GM18508 (cell line): ENCODE data around the gene CDK8.

Experiments
- ATAC-seq: cut with Tn5 transposase; IDR thresholded peaks from one replicate; pipeline ENCODE4 v1.9.1; 2021; ENCODE audit warnings: moderate number of reproducible peaks; ENCODE audit not compliant: insufficient read depth, unreplicated experiment

CDK8 gene

GRCh38 chr13:26378116-26378515, 124.2 kb downstream of the CDK8 start:
- ATAC-seq = no peak

DNA sequence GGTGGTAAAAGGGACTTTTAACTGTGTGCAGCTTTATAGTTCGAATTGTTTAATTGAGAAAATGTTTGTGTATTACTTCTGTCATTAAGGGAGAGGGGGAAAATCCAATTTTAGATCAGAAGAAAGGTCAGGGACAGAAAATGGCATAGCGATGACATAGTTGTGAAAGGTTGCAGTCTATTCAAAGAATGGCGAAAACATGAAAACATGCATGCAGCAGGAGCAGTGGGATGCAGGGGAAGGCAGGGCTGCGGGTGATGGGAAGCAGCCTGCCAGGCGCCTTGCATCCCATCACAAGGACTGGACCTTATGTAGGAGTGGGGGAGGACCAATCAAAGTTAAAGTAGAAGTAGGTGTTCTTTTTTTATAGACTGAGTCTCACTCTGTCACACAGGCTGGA, 125.9 kb downstream of the CDK8 start:
- no peak for ATAC-seq

DNA sequence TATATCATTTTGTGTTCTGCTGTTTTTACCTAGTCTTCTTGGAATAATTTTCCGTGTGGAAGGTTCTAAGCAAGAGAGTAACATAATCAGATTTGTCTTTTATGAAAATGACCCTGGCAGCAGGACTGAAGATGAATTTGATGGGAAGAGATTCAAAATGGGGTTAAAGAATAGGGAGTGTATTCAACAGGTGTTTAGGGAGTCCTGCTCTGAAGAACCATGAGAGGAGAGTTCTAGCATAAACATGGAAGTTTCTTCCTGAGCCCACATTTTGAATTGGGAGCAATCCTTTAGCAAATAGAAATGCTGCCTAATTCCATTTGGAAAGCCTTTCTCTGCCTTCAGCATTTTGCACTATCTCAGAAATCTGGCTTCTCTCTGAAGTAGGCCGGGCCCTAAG, 127.0 kb downstream of the CDK8 start:
- no peak for ATAC-seq

DNA sequence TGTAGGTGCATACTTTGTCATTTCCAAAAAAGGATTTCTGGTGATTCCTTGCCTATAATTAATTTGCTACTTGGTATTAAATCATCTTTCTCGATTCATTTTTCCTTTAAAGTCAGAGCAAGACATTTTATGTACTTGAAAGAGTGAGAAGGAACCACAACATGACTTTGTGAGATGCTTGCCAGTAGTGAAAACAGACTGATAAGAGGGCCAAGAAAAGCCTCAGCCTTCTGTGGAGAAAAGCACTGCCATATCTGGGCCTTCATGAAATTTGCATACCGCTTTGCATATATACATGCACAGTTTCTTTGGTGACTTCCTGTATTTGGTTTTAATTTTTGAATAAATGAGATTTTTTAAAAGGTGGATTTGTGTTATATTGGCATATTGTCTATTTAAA, 128.4 kb downstream of the CDK8 start:
- ATAC-seq = no peak

DNA sequence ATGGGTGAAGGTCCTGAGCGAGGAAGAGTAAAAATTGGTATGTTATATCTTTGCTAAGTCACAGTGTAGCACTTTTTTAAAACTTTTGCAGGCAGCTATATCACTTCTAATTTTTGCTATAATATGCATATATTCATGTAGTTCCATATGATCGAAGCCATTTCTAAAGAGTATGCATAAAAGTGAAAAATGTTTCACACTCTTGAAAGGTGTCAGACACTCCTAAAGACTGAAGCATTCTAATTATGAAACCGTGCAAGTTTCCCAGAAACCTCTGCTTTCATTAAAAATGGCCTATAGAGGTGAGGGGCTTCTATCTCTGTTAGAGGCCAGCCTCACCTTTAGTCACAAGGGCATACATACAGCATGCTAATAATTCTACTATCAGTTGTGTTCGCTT, 128.9 kb downstream of the CDK8 start:
- no peak for ATAC-seq

DNA sequence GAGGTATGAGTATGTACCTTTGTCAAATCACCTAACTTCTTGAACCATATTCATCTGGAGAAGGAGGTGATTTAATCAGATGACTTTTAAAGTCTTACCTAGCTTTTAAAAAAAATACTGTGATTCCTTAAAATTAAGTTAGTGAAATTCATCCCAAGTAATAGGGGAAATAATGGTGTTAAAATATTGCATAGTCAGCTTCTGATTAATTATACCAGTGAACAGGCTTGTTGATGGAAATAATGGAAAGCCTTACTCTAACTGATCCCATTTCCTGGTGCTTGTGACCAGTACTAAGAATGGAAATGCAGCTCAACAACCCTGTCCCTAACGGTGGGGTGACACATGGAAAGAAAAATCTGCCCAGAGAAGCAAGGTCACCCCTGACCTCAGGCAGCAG, 130.7 kb downstream of the CDK8 start:
- no peak for ATAC-seq

GRCh38 chr13:26386026-26386425, 132.1 kb downstream of the CDK8 start:
- ATAC-seq = no peak

GRCh38 chr13:26390203-26390602, 136.3 kb downstream of the CDK8 start:
- no peak for ATAC-seq

- ATAC-seq = no peak
Measured at GRCh38 chr13:26400545-26400944, 146.6 kb downstream of the CDK8 start.

DNA sequence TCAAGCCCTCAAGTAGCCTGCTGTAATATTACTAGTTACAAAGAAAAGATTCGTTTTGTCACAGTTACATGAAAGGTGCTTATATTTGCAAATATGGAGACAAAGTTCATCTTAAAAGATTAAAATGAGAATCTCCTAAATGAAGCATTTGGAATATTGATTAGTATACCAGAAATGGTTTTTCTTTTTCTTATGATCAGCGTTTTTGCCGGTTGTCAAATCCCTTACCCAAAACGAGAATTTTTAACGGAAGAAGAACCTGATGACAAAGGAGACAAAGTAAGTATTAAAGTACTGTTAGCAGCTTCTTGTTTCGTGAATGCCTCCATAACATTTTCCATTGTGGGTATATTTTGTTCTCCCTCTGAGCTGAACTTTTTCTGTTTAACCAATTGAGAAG, 147.1 kb downstream of the CDK8 start:
- no peak for ATAC-seq

DNA sequence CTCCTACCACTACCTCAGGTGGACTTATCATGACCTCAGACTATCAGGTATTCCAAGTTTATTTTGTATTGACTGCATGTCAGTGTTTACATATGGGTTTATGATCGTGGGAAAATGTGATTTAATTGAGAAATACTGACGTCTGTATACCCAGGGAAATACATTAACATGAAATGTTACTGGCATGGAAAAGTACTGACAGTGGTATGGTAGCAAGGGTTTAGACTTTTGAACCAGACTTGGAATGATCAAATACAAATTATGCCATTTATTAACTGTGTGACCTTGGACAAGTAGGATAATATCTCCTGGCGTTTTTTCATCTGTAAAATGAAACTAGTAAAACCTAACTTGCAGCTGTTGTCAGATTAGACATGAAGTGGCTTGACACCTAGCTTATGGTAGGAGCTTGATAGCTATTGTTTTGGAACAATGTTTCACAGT, 147.7 kb downstream of the CDK8 start:
- no peak for ATAC-seq

DNA sequence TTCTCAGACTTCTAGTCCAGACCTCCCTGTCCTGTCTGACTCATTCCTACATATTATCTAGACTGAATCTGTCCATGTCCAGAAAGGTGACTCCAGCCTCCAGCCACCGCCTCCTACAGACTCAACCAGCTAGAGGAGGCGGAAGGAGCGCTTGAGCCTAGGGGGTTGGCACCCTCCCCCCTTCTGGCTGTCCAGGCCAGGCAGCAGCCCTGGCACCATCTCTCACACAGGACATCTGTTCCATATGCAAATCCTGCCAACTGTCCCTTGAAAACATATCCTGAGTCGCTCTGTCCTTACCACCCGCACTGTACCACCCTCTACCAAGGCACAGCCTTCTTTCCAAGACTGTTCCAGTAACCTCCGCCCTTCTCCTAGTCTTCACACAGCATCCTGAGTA, 152.9 kb downstream of the CDK8 start:
- ATAC-seq = no peak

- no peak for ATAC-seq
Measured at GRCh38 chr13:26411206-26411605, 157.3 kb downstream of the CDK8 start.

DNA sequence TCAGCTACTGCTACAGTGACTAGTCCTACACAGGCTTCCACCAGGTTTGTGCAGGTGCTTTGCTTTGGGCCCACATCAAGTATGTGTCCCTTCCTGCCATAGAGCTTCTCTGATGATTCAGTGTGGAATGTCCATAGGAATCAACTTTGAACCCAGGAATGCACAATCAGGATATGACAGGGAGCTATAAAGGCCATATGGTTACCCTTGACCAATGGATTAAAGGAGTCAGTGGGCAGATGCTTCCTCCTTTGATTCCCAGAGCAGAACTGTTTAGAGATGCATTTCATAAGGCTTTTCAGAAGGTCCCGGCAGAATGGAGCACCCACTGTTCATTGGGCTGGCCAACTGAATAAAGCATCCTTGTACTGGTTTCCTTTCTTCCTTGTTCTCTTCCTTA, 158.3 kb downstream of the CDK8 start:
- ATAC-seq = no peak

DNA sequence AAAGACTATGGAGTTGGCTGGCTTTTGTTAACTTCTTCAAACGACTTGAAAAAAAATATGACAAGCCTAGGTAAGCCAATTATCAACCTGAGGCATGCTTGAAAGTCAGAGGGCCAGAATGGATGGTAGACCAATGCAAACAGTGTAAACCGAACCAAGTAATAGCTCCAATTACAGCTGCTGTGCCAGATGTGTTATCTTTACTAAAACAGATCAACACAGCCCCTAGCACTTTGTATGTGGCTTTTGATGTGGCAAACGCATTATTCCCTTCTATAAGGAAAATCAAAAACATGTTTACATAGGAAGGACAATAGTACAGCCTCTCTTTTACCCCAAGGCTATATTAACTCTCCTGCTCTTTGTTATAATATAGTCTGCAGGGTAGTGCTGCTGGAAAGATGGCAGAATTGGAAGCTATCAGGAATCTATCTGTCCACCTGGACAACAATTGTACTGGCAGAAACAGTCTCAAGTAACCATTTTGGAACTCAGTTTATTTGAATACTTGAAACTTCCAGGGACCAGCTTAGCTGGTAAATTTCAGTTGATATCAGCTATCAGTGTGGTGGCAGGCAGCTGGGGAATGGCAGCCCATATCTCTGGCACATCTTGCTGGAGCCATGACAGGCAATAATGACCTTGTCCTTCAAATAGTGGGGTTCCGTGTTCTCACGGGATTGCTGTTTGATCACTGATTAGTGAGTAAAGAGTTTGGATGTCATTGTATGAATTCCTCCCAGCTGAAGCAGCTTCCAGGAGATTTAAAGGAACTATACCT, 159.2 kb downstream of the CDK8 start:
- no peak for ATAC-seq

- no peak for ATAC-seq
Measured at GRCh38 chr13:26420282-26420960, 166.5 kb downstream of the CDK8 start.

DNA sequence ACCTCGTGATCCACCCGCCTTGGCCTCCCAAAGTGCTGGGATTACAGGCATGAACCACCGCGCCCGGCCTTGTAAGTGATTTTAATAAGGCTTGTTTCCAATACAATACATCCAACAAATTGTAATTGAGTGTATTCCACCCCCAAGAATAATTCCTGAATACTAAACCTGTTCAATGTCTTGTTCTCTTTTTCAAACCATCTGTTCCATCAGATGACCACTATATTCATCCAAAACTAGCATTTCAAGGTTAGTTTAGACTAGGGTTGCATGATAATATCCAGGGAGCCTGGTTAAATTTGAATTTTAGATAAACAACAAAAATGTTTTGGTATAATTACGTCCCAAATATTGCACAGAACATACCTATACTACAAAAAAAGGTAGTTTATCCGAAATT, 168.1 kb downstream of the CDK8 start:
- ATAC-seq = no peak

- ATAC-seq = no peak
Measured at GRCh38 chr13:26423629-26424028, 169.7 kb downstream of the CDK8 start.

GRCh38 chr13:26424181-26424580, 170.3 kb downstream of the CDK8 start:
- no peak for ATAC-seq

DNA sequence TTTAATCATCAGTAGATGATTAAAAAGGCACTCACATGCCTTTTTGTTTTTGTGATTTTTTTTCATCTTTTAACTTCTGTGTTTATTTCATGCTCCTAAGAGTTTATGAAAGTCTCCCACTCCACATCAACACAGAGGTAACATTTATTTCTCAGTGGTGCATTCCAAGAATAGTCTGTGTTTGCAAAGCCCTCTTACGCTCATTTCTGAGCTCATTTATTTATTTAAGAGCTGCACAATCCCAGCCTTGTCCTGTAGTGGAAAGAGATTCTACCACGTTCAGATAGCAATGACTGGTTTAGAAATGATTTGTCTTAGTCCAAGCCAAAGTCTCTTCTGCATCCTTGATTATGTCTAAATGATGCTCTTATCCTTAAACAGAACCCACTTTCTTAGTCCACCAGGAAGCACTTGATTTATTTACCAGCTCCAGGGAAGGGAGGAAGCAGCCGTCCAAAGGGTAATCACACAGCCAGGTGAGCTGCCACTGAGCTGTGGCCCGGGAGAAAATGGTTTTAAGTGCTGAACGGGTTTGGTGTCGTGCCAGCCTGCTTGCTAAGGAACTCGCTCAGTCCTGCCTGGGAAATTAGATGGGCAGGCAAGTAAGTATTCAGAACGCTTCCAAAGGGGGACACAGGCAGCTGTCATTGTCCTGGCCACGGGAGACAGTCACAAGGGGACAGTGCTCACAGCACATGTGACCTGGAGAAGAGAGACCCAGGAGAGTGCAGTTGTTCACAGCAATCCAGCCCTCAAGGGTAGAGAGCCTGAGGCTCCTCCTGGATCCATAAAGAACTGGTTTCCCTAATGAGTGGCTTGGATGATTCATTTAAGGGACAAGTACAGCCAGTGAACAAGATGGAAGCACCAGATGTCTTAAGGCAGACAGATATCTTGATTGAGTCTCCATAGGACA, 171.8 kb downstream of the CDK8 start:
- ATAC-seq = no peak

DNA sequence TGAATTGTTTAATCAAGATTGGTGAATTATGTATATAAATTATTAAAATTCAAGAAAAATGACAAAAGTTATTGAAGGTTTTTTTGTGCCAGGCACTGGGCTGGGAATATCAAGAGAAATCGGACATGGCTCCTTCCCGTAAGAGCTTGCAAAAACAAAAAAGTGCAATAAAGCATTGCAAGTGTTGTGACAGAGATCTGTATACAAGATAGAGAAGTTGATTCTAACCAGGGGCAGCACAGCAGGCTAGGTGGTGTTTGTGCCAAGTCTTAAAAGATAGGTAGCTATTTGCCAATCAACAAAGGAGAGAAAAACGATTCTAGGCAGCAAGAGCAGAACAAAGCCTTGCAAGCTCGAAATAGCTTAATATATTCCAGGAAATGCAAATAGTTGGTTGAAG, 179.8 kb downstream of the CDK8 start:
- no peak for ATAC-seq
